ENCODE results near the gene UBE3D. TPM values are rescaled to one million over a fixed set of nuclear protein-coding genes. Genes with fewer than 3 reads are reported as not detected.

The UBE3D gene
- total and polyA plus RNA-seq, 2 of the 8 experiments (the other 6 are each of a cell fraction or from before 2014, with no cell fraction given): 5.7 to 16.3 TPM

DNA sequence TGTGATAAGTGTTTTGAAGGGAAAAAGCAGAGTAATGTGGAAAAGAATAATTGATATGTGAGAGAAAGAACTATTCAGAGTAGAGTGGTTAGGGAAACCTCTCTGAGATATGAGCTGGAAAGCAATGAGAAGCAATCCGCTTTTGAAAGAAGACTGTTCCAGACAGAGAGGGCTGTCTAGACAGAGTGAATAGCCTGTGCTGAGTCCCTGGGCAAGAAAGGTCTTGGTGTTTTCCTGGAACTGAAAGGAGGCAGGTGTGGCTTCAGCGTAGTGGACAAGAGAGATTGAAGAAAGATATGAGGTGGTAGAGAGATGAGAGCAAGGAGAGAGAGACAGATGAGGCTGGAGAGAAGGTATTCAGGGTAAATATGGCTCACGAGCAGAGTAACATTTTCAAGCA is 190.8 kb downstream of the UBE3D start:
- no peak overlapping the region for H3K14ac ChIP-seq (ENCODE audit: insufficient read length)
- H4K8ac ChIP-seq (ENCODE audit: extremely low read depth, insufficient read depth, low read length): no peak overlapping the region
- H3K23me2 ChIP-seq (ENCODE audit: low read depth, low read length): no peaks in the 10 kb centered on the region
- no peak overlapping the region for H3K4me2 ChIP-seq (ENCODE audit: insufficient read depth in 1 of 2, low read depth in 2 of 2, low read length in 2 of 2)
- no peak overlapping the region for H2BK20ac ChIP-seq (ENCODE audit: low read length)
- no peaks in the 10 kb centered on the region for H3K36me3 ChIP-seq (ENCODE audit: control insufficient read depth in 2 of 4, insufficient read depth in 4 of 4, low read length in 3 of 4)
- CTCF ChIA-PET (ENCODE audit: partially characterized antibody): interaction anchor here (1.3 kb wide), 1 partner anchor 93 kb away, joined by 4 read pairs; no protein-coding TSS in a partner anchor
- H3K9ac ChIP-seq (replicated peaks in 1 of 4; ENCODE audit: extremely low read depth in 1 of 4, low read depth in 3 of 4, low read length in 3 of 4): no peak overlapping the region
- no peak overlapping the region for H2BK5ac ChIP-seq (ENCODE audit: low read depth, low read length)
- no peaks in the 10 kb centered on the region for H3K79me2 ChIP-seq (ENCODE audit: control insufficient read depth in 1 of 2, insufficient read depth in 2 of 2, low read length in 2 of 2)
- no peak for FAIRE-seq
- no peaks in the 10 kb centered on the region for H3K79me1 ChIP-seq (ENCODE audit: low read depth, low read length)
- H2AFZ ChIP-seq (ENCODE audit: low read length): no peak overlapping the region
- H3K23ac ChIP-seq (ENCODE audit: insufficient read length): no peak overlapping the region
- DNase-seq (ENCODE audit: low read depth in 1 of 2, low spot score in 2 of 2): no peak
- H2BK12ac ChIP-seq (ENCODE audit: low read depth, low read length): no peak overlapping the region
- H4K20me1 ChIP-seq (replicated peaks in 1 of 2; ENCODE audit: control insufficient read depth in 1 of 2, insufficient read depth in 2 of 2, low read length in 2 of 2): no peaks in the 10 kb centered on the region
- no peak overlapping the region for H3K4ac ChIP-seq (replicated peaks; ENCODE audit: insufficient read length, low read depth, low read length)
- POLR2A ChIA-PET (ENCODE audit: partially characterized antibody): no interaction called here
- H3K18ac ChIP-seq (ENCODE audit: extremely low read depth, low read length): no peak overlapping the region
- no peak overlapping the region for H2AK5ac ChIP-seq (ENCODE audit: low read depth, low read length)
- H3K27me3 ChIP-seq (replicated peaks in 1 of 4; ENCODE audit: control insufficient read depth in 3 of 4, extremely low read depth in 1 of 4, insufficient read depth in 3 of 4, low read length in 3 of 4): no peaks in the 10 kb centered on the region
- H2BK15ac ChIP-seq (ENCODE audit: low read length): no peak overlapping the region
- no peak overlapping the region for H4K91ac ChIP-seq (replicated peaks; ENCODE audit: insufficient read length, low read length)
- H4K5ac ChIP-seq (ENCODE audit: insufficient read length, low read depth, low read length): no peak overlapping the region
- no peak overlapping the region for H3K4me3 ChIP-seq (ENCODE audit: extremely low read depth in 1 of 4, insufficient read depth in 2 of 4, low read depth in 3 of 4, low read length in 4 of 4)
- H3K27ac ChIP-seq (ENCODE audit: low read depth, low read length): no peak overlapping the region
- no peak for TF ChIP-seq CBX5 (IDR thresholded peaks at IDR 0.05; ENCODE audit: low read depth, low read length)
- TF ChIP-seq GABPA (IDR thresholded peaks at IDR 0.05; ENCODE audit: borderline replicate concordance, insufficient read depth, low read length): no peak
- no peak for TF ChIP-seq SIN3A (conservative IDR thresholded peaks at IDR 0.05 in 1 of 2, IDR thresholded peaks at IDR 0.05 in 1 of 2; ENCODE audit: low read depth in 1 of 2, low read length in 2 of 2)
- TF ChIP-seq NANOG (IDR thresholded peaks at IDR 0.05; ENCODE audit: insufficient read depth, low read depth, low read length, poor library complexity, severe bottlenecking): no peak
- no peak for TF ChIP-seq BRCA1 (IDR thresholded peaks at IDR 0.05; ENCODE audit: low read depth, low read length)
- no peak for TF ChIP-seq MAX (IDR thresholded peaks at IDR 0.05)
- TF ChIP-seq HDAC6 (IDR thresholded peaks at IDR 0.05; ENCODE audit: low read depth, low read length): no peak
- TF ChIP-seq SIX5 (IDR thresholded peaks at IDR 0.05; ENCODE audit: low read depth, low read length): no peak
- no peak for TF ChIP-seq YY1 (IDR thresholded peaks at IDR 0.05; ENCODE audit: low read depth, low read length)
- TF ChIP-seq CHD1 (IDR thresholded peaks at IDR 0.05; ENCODE audit: low read depth, low read length): no peak
- TF ChIP-seq CTBP2 (IDR thresholded peaks at IDR 0.05; ENCODE audit: borderline replicate concordance, insufficient read depth, insufficient read length, low read length): no peak
- TF ChIP-seq SAP30 (IDR thresholded peaks at IDR 0.05; ENCODE audit: insufficient read depth, insufficient replicate concordance, low read length): no peak
- no peak overlapping the region for H3K56ac ChIP-seq (replicated peaks; ENCODE audit: insufficient read length, low read depth, low read length)
- WGBS, 2 experiments (ENCODE audit: extremely low coverage in 1 of 2, insufficient coverage in 1 of 2, insufficient read length in 1 of 2, insufficient replicate concordance in 2 of 2, low coverage in 1 of 2, low lambda C conversion rate in 2 of 2, missing lambda C conversion rate in 1 of 2): 94% methylated on average over 3 of the region's 3 CpGs; no CpG with 5 or more reads in 1 of the 2 experiments
- H2BK120ac ChIP-seq (replicated peaks; ENCODE audit: low read depth, low read length): no peak overlapping the region
- no peaks in the 10 kb centered on the region for H3K9me3 ChIP-seq (ENCODE audit: insufficient read depth in 2 of 2, low read depth in 1 of 2, low read length in 1 of 2)
- H3K4me1 ChIP-seq (replicated peaks in 1 of 4; ENCODE audit: control insufficient read depth in 3 of 4, insufficient read depth in 4 of 4, low read length in 3 of 4): no peaks in the 10 kb centered on the region

Data from H1 (cell line).